HG02642 (cell line): ENCODE measurements around the gene ATG16L2.
"Not testable (repeated sequence)": the region's sequence is repeated elsewhere in the genome, so short reads cannot be mapped to it uniquely, and the experiment has no call there.

ENCODE experiments used
- ATAC-seq: cut with Tn5 transposase; IDR thresholded peaks from one replicate; pipeline ENCODE4 v1.9.1; 2021; ENCODE audit warnings: mild to moderate bottlenecking; ENCODE audit not compliant: unreplicated experiment, poor library complexity

Gene ATG16L2

DNA sequence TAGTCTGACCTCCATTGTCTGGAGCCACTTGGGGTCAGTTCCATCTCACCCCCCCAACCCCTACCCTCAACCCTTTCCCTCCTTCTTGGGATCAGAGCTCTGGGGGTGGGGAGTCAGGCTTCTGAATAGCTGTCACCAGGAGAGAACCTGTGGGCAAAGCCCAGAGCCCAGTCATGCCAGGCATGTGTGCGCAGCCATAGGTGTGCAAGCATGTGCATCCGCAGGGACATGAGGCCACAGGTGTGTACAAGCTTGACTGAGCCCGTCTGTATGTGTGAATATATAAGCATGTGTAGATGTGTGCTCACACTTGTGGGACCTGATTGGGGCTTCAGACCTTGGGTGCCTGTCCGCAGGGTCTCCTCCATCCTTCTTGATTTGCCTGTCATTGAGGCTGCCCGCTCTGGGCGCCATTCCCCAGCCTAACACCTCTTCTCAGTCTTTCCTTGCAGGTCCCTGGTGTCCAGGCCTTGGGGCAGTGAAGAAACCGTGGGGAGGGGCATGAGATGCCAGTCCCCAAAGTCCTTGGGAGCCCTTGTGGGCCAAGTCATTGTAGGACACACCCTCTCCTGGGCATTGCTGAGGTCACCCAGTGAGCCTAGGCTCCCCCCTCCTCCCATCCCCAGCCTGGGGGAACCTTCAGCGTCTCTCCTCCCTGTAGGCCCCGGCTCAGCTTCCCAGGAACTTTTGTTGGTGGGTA is 9.0 kb downstream of the ATG16L2 start:
- no peak for ATAC-seq

DNA sequence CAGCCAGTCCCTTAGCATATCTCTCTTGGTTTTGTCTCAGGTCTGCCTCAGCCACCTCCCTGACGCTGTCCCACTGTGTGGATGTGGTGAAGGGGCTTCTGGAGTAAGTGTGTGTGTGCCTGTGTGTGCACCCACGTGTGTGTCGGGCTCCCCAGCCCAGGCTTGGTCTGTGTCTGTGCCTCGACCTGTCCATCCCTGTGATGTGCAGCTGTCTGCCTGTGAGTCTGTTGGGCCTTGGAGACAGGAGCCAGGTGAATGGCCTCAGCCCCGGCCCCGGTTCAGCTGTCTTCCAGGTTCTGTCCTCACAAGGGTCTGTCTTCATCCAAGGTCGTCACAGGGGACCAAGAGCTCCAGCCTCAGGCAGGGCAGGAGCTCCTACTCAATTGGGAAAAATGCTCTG is 9.8 kb downstream of the ATG16L2 start:
- no peak for ATAC-seq

DNA sequence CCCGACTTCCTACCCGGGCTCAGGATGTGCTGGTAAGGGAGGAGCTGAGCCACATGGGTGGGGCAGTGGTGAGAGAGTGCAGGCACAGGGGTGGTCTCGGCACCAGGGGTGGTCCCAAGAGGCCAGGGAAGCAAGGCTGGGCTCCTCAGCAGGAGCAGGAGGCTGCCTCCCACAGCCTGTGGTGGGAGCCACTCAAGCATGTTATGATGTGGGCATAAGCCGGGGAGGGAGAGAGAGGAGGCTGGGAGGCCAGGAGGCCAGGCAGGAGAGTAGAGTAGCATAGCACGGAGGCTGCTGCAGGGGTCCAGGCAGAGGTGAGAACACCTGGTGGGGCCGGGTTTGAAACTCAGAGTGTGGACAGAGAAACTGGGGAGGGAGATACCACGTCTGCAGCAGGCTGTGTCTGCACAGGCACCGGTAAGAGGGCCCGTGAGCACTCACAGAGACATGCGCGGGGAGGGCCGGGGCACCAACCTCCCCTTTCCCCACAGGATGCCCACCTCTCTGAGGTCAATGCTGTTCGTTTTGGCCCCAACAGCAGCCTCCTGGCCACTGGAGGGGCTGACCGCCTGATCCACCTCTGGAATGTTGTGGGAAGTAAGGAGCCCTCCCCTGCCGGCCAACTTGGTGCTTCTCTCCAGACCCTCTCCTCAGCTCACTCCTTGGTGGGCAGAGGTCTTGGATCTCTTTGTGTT is 10.7 kb downstream of the ATG16L2 start:
- no peak for ATAC-seq

DNA sequence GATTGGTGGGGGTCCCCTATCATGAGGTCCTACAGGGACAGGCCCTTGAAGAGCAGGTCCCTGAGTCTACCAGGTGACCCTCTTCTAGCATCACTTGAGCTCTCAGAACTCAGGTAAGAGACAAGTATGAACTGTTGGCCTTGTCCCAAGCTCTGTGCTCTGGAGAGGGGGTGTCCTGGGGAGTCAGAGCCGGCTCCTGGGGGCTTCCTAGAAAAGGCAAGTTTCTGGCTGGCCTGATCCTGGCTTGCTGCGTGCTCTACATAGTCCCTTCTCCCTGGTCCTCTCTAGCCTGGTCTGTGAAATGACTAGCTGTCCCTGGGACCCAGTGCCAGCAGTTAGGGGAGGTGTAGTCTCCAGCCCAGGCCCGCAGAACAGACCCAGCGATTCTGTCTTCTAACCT is 11.4 kb downstream of the ATG16L2 start:
- no peak for ATAC-seq

DNA sequence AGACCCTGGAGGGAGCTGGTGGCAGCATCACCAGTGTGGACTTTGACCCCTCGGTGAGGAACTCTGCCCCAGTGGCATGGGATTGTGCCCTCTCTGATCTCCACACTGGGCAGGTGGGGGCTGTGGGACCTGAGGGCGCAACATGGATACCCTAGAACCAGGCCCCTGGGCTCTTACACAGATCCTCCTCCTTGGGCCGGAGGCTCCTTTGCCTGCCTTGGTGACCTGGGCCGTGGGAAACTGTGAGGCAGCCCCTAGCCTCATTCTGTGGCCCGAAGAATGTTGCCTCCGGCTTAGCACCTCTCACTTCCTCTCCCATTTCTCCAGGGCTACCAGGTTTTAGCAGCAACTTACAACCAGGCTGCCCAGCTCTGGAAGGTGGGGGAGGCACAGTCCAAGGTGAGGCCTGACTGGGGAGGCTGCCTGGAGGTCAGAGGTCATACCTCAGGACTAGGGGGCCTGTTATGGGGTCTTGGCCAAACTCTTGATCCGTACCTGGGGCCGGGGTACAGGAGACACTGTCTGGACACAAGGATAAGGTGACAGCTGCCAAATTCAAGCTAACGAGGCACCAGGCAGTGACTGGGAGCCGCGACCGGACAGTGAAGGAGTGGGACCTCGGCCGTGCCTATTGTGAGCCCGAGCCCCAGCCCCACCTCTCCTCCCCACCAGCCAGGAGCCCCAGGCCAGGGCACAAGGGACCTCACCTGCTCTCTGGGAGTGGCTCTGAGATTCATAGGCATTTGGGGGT is 12.2 kb downstream of the ATG16L2 start:
- no peak for ATAC-seq

DNA sequence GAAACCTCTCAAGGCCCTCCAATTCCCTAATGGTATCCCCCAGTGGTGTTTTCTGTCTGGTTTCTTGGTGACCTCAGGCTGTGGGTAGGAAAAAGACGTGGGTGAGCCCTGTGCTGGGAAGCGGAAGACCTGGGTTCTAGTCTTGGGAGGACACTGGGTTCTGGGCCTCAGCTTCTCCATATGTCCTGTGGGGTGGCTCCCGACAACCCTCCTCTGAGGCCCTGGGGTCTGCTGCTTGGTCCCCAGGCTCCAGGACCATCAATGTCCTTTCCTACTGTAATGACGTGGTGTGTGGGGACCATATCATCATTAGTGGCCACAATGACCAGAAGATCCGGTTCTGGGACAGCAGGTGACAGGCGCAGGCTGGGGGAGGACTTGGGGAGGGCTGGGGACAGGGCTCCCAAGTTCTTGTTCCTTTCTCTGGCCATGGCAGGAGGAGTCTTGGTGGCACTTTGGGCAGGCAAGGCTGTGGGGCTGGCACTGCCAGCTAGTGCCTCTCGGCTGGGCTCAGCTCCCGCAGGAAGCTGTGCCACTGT is 12.8 kb downstream of the ATG16L2 start:
- ATAC-seq, result no peak

DNA sequence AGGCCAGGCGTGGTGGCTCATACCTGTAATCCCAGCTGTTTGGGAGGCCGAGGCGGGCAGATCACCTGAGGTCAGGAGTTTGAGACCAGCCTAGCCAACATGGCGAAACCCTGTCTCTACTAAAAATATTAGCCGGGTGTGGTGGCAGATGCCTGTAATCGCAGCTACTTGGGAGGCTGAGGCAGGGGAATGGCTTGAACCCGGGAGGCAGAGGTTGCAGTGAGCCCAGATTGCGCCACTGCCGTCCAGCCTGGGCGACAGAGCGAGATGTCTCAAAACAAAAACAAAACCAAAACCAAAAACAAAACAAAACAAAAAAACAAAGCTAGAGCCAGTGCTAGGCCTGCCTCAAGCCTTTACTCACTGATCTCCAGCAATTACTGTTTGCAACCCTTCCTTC is 13.4 kb downstream of the ATG16L2 start:
- ATAC-seq, result not testable (repeated sequence)

DNA sequence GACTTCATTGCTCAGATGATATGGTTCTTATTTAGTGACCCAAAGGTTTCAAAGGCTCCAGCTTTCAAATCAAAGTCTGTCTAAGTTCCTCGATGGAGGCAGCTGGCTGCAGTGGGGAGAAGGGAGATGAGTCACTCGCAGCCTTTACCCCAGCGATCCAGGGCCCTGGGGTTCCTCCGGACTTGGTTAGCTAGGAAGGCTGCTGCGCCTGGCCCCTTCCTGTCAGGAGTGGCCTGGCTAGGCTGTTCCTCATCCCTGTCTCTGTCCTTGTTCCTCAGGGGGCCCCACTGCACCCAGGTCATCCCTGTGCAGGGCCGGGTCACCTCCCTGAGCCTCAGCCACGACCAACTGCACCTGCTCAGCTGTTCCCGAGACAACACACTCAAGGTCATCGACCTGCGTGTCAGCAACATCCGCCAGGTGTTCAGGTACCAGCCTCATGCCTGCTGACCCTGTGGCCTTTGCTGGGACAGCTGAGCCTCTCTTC is 13.9 kb downstream of the ATG16L2 start:
- ATAC-seq, result no peak

DNA sequence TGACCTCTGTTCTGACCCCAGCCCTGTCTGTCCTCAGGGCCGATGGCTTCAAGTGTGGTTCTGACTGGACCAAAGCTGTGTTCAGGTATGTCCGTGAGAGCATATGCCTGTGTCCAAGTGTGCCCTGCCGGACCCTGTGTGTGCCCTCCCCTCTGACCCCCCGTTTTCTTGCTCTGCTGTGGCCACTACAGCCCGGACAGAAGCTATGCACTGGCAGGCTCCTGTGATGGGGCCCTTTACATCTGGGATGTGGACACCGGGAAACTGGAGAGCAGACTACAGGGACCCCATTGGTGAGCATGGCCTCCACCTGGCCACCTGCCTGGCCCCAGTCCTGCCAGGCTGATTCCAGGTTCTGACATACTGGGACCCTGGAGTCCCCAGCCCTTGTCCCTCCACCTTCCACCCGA is 14.5 kb downstream of the ATG16L2 start:
- no peak for ATAC-seq

DNA sequence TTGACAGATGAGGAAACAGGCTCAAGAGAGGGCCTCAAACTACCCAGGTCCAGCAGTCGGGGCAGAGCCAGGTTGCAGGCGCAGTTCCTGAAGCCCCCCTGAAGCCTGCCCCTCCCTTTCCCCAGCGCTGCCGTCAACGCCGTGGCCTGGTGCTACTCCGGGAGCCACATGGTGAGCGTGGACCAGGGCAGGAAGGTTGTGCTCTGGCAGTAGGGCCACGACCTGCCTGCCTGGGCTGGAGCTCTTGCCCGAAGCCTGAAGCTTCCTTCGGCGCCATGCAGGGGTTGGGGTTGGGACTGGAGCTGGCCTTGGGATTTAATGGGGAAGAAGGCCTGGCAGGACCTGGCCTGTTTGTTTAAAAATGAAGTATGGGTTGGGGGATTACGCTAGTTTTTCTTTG is 15.0 kb downstream of the ATG16L2 start:
- no peak for ATAC-seq

DNA sequence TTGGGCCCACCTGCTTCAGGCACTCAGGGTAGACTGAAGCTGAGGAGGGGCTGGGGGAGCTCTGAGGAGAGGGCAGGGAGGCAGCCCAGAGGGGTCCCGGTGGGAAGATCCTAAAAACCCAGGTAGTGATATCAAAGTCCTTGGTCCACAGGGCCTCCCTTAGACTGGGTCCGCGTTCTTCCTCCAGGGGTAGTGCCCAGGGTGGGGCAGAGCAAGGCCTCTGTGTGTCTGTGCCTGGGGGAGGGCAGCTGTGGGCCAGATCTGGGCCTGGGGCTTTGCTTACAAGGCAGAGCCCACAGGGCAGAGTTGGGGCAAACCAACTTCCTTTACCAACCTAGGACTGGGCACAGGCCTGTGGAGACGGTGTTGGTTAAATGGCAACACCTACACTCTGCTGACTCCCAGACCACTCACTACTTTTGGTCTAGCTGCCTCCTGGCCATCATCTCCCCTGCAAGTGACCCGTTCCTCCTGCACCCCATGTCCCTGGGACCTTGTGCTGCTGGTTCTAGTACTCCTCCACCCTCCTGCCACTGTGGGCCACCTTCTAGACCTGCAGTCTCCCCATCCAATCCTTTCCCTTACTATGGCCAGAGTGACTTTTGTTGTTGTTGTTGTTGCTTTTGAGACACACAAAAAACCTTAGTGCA is 15.8 kb downstream of the ATG16L2 start:
- no peak for ATAC-seq

DNA sequence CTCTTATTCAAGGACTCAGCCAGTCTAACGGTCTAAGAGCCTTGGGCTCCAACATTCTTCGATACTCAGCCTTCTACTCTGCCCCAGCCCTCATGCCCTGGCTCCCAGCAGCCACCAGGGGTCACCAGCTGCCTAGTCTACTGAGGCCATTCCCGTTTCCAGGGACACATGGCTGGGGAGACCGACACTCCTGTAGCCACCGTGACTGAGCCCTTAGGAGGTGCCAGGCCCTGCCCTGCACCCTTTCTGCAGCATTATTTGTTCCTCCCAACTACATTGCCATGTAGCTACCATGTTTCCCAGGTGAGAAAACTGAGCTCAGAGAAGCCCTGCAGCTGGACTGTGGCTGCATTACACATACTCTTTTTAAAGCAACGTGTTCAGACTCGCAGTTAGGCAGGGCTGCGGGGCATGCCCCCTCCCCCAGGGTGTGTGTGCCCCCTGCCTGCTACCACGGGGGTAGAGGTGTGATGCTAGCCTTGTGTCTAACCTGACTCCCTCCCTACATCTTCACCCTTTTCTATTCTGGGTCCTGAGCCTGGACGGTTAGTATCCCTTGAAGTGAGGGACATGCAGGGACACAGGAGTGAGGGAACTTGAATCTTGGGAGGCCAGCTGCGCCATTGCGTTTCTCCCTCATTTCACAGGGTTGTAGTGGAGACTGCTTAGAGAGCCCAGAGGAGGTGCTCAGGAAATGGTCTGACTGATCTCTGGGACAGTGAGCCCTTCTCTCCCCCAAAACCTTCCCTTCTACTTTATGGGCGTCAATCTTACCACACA is 17.5 kb downstream of the ATG16L2 start:
- no peak for ATAC-seq

DNA sequence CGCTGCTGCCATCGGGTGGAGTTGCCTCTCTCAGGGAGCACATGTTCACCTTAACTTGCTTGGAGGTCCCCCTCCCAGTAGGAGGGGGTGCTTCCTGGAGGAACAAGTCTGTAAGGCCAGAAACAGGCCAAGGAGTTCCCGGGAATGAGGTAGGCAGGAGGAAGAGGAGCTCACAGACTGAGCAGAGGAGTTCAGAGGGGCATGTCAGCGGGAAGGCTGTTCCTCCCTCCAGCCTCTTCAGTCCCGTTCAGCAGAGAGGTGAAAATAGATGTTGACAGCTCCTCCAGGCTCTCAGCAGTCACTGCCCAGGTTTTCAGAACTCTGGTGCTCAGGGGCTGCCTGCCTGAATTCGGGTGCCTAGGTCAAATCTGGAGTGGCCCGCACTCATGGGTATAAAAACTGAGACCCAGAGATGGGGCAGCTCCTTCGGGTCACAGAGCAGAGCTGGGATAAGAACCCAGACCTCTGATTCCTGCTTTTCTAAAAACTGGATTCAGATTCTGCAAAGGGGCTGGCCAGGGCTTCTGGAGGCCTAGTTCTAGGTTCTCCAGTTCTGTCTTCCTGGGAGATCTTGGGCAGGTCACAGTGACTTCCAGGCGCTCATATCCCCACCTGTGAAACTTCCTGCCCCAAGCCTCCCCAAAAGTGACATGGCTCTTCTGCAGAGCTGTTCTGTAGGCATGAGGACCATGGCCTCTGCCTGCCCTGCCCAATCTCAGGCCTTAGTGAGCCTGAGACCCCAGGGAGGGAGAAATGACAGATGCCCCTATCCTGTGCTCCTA is 18.3 kb downstream of the ATG16L2 start:
- ATAC-seq, result no peak

DNA sequence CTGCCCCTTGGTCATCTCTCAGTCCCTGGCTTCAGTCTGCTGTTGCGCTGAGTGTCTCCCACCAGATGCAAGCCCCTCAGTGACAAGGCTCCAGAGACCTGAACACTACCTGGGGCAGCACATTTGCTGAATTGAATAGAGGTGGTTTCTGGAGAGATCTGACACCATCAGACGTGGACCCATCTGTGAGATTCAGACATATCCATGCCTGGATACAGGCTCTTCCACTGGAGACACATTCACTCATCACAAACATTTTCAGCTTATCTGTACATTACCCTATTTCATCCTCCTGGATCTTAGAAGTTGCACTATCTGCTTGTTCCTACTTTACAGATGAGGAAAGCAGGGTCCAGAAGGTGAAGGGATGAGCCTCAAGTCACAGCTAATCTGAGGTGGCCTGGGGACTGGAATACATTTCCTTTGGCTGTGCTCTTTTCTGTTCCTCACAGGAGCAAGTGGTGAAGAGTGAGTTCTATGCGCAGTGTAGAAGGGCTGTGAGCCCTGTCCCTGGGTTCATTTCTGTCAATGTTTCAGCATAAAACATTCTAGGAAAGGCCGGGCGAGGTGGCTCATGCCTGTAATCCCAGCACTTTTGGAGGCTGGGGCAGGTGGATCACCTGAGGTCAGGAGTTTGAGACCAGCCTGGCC is 19.0 kb downstream of the ATG16L2 start:
- ATAC-seq, result no peak

DNA sequence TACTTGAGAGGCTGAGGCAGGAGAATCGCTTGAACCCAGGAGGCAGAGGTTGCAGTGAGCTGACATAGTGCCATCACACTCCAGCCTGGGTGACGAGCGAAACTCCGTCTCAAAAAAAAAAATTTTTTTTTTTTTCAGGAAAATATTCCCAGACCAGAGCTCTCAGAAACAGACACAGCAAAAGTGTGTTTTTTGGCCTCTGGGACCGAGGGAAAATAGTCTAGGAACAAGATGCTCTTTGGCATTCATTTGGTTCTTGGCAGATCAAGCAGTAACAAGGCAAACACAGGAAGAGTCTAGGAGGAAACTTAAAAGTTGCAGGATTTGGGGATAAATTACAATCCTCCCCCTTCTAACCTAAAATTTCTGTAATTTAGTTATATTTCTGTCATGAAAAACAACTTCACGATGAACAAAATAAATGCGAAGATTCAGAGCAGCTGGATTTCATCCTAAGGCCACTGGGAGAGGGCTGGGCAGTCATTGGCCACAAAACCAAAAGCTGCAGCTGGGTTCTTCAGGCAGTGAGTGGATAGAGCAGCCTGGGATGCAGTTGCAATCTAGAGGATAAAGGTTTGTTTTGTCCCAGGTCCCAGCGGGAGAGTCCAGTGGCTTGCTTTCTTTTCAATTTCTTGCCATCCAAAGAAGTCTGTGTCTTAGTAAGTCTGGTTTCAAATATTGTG is 19.7 kb downstream of the ATG16L2 start:
- no peak for ATAC-seq

DNA sequence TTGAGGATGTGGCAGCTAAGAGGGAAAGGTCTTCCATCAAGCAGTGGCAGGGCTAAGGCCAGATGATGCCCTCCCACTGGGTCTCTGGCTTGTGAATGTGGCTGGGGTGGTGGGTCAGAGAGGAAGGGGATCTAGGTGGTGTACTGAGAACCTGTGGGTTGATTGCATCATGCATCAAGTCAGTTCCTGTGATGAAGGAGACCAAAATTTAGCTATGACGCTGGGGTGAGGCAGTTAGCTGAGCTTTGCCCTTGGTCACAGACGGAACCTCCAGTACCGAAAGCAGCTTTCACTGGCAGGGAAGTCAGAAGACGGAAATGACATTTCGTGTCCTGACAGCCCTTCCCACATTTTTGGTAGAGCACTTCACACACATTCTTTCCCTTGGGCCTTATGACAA is 20.7 kb downstream of the ATG16L2 start:
- no peak for ATAC-seq

DNA sequence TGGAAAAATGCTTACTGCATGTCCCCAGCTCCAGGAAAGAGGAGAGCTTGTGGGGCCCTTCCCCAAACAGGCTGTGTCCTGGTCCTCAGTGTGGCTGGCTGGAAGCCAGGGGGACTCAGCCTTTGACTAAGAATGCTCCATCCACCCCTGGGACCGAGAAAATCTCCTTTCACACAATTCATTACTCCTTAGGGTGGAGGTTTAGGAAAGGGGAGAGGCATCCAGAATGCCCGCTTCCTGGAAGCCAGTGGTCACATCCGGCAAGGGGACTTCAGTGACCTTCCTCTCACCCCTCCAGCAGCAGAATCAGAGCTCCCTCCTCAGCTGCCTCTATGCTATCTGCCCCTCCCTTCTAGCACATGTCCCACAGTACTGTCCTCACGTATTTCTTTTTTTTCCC is 21.9 kb downstream of the ATG16L2 start:
- ATAC-seq, result no peak

DNA sequence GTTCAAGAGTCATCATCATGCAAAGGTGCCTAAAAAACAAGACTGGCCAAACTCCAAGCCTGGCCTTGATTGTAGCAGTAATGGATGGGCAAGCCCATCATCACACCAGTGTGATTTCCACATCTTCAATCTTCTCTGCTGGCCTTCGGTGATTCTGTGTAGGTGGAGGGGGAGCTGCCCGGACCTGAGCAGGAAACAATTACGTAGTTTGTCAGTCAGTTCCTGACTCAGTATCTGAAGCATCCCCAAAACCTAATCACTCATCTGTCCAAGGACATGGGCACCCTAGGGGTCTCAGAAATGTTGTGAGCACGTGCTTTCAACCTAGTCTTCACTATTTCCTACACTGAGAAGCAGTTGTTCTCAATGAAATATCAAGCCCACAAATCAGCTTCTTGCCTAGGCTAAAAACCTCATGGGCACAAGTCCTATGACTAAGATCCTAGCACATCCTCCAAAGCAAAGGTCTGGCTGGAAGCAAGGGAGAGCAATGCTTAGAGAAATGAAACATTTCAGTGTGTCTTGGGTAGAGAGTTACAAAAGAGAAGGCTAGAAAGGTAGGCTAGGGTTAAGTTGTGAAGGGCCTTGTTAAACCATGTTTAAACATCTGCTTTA is 24.6 kb downstream of the ATG16L2 start:
- ATAC-seq, result no peak
